Glomerular endothelial cell (primary cell): ENCODE measurements around the gene ZNF638. TPM values are rescaled to one million over a fixed set of nuclear protein-coding genes. Genes with fewer than 3 reads are reported as not detected.
A peak's percentile ranks its signal among the peaks of the same experiment; 100 is the strongest.
"Not testable (repeated sequence)": the region's sequence is repeated elsewhere in the genome, so short reads cannot be mapped to it uniquely, and the experiment has no call there.

Source experiments
- DNase-seq: peaks from one replicate; pipeline ENCODE4 v3.0.0-alpha.2; 2011; ENCODE audit warnings: low read depth, low spot score; ENCODE audit errors: extremely low read depth
- total RNA-seq: library from RNA; depleted of rRNA; stranded (reverse); fragments of >200 nt; gene quantifications from 2 replicates; pipeline ENCODE4 v1.2.3, GENCODE V29; 2015

The ZNF638 gene
- total RNA-seq: 60.1 and 96.7 TPM in 2 replicates

- peak; percentile 67 for DNase-seq
These were observed at the start of gene ZNF638 for GRCh38 chr2:71331581-71332434. ZNF638 (plus strand) TSS chr2:71331782; CDS start chr2:71348955, 17,173 bp downstream.

GRCh38 chr2:71281950-71282349, 49.6 kb upstream of the ZNF638 start:
- DNase-seq: no peak

GRCh38 chr2:71282493-71282892, 49.1 kb upstream of the ZNF638 start:
- DNase-seq: no peak

- DNase-seq: no peak
These were observed 48.5 kb upstream of the ZNF638 start for GRCh38 chr2:71283131-71283530.

- no peak for DNase-seq
These were observed 45.9 kb upstream of the ZNF638 start for GRCh38 chr2:71285706-71286105.

- DNase-seq: no peak
These were observed 40.2 kb upstream of the ZNF638 start for GRCh38 chr2:71291398-71291797.

GRCh38 chr2:71292159-71292558, 39.4 kb upstream of the ZNF638 start:
- DNase-seq: no peak

GRCh38 chr2:71298914-71299313, 32.7 kb upstream of the ZNF638 start:
- DNase-seq: no peak

- peak; percentile 36 for DNase-seq
These were observed 32.1 kb upstream of the ZNF638 start for GRCh38 chr2:71299507-71299906.

GRCh38 chr2:71303849-71304248, 27.7 kb upstream of the ZNF638 start:
- DNase-seq: no peak

GRCh38 chr2:71306762-71307161, 24.8 kb upstream of the ZNF638 start:
- no peak for DNase-seq

GRCh38 chr2:71313016-71313766, 18.4 kb upstream of the ZNF638 start:
- DNase-seq: no peak

GRCh38 chr2:71317060-71317459, 14.5 kb upstream of the ZNF638 start:
- no peak for DNase-seq

GRCh38 chr2:71317900-71318299, 13.7 kb upstream of the ZNF638 start:
- not testable (repeated sequence) for DNase-seq

- no peak for DNase-seq
These were observed 8.2 kb upstream of the ZNF638 start for GRCh38 chr2:71323386-71323785.

- DNase-seq: no peak
These were observed 4.6 kb upstream of the ZNF638 start for GRCh38 chr2:71326968-71327367.

- DNase-seq: no peak
These were observed 3.7 kb upstream of the ZNF638 start for GRCh38 chr2:71327916-71328315.

GRCh38 chr2:71330155-71330554, 1.4 kb upstream of the ZNF638 start:
- DNase-seq: no peak

GRCh38 chr2:71330585-71331330, 824 bp upstream of the ZNF638 start:
- DNase-seq: no peak

- not testable (repeated sequence) for DNase-seq
These were observed 326 bp upstream of the ZNF638 start for GRCh38 chr2:71331331-71331580.

- DNase-seq: no peak
These were observed 834 bp downstream of the ZNF638 start for GRCh38 chr2:71332435-71332796.

- no peak for DNase-seq
These were observed 2.0 kb downstream of the ZNF638 start for GRCh38 chr2:71333619-71334018.
